ENCODE data around the gene AKAP3. TPM values are rescaled to one million over a fixed set of nuclear protein-coding genes. Genes with fewer than 3 reads are reported as not detected.

Gene AKAP3
- polyA plus RNA-seq (ENCODE audit: insufficient read depth in 1 of 5, insufficient read length in 5 of 5, low replicate concordance in 1 of 5), result 1 to 10 TPM; 1.1 to 3.0 (median 2.5) TPM
- long read RNA-seq, donor 1, partial matches to known transcripts, result 63 of 114 reads
- long read RNA-seq, donor 1, other reads (novel, unspliced or antisense), result 51 of 114 reads
- long read RNA-seq, donor 2, partial matches to known transcripts, result 49 of 49 reads
- long read RNA-seq, donor 2, other reads (novel, unspliced or antisense), result 0 of 49 reads
- long read RNA-seq, donor 3, partial matches to known transcripts, result 62 of 105 reads
- long read RNA-seq, donor 3, other reads (novel, unspliced or antisense), result 43 of 105 reads
- long read RNA-seq, donor 4, partial matches to known transcripts, result 41 of 60 reads
- long read RNA-seq, donor 4, other reads (novel, unspliced or antisense), result 19 of 60 reads
- long read RNA-seq, donor 5, result 0 reads
- long read RNA-seq, donor 6, partial matches to known transcripts, result 37 of 79 reads
- long read RNA-seq, donor 6, other reads (novel, unspliced or antisense), result 42 of 79 reads
- long read RNA-seq, donor 7, partial matches to known transcripts, result 132 of 132 reads
- long read RNA-seq, donor 7, other reads (novel, unspliced or antisense), result 0 of 132 reads
- long read RNA-seq, donor 8, partial matches to known transcripts, result 23 of 39 reads
- long read RNA-seq, donor 8, other reads (novel, unspliced or antisense), result 16 of 39 reads

- DNase-seq, result peak; percentile 80 to 84
Observed at GRCh38 chr12:4648501-4649357, at the start of gene AKAP3, which contains the start of gene NDUFA9. AKAP3 (minus strand) TSS chr12:4649051; CDS start chr12:4638196, 10,855 bp downstream. NDUFA9 (plus strand) TSS chr12:4649114; CDS start chr12:4649127, 13 bp downstream.

DNA sequence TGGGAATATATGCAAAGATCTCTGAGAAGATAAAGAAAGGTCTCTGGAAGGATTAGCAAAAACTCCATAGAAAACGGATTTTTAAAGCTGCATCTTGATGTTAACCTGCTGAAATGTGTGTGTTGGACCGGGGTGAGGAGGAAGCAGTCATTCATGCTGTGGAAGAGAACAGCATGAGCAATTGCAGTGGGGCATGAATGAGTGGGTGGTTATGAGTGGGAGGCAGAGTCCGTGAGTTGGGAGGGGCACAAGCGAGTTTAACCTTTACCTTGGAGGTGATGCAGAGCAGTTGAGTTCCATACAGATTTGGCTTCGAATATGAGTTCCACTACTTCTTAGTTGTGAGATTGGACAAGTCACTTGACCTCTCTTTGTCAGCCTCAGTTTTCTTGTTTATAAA lies 41.9 kb upstream of the AKAP3 start:
- no peak for DNase-seq

GRCh38 chr12:4685317-4685716 lies 36.5 kb upstream of the AKAP3 start:
- DNase-seq, result no peak

- DNase-seq, result no peak
Observed at GRCh38 chr12:4681732-4682131, 32.9 kb upstream of the AKAP3 start.

GRCh38 chr12:4679711-4680110 lies 30.9 kb upstream of the AKAP3 start:
- DNase-seq, result no peak

GRCh38 chr12:4665236-4665635 lies 16.4 kb upstream of the AKAP3 start:
- DNase-seq, result no peak

DNA sequence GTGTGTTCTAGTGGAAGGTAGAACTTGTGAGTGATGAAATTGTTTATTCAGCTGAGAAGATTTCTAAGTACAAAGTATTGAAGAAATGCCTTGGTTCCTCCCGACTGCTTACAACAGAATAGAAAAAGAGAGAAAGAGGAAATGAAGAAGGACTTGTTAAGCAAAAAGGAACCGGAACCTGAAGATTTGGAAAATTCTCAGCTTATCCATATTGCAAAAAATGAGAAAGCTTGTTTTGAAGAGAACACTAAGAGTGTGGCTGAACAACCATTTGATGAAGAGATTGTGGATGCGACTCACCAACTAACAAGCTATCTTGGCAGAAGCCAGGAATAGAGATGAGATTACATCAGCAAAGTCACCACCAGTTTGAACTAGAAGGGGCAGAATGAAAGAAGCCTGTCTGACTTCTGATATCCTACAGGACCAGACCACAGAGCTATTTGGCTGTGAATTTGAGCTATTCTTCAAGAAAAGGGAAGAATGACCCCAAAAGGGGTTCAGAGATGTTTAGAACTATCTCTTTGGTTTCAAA lies 15.2 kb upstream of the AKAP3 start:
- DNase-seq, result no peak

DNA sequence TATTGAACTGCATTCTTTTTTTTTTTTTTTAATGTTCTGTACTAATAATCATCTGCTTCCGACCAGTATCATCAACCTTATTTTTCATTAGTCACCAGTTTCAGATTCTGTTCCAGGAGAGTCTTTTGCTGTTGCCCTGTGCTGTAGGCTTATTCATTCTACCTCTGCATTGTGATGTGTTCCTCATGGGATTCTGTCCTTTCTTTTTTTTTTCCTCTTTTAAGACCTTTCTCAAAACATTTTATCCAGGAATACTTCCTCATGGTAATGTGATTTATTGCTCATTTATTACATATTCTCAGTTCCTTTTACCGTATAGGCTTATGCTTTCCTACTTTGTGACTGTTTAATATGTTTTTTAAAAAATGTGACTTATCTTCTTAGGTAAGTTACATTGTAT lies 4.8 kb upstream of the AKAP3 start:
- DNase-seq, result no peak

DNA sequence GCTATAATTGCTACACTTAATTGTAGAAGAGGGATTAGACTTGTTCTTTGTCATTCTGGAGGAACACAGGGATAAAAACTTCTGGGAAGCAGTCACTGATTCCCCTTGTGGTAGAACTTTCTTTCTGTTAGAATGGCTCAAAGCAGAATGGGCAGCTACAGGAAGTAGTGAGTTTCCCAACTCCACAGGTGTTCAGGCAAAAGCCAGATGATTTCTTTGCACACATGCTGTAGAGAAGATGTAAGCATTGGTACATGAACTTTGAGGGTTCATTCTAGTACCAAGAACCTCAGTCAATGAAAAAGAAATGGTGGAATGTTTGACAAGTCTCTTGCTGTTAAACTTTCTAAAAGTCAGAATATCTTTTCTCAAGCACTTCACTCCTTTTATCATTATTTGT lies 4.4 kb upstream of the AKAP3 start:
- no peak for DNase-seq

- no peak for DNase-seq
Observed at GRCh38 chr12:4649358-4649661, 459 bp upstream of the AKAP3 start.

DNA sequence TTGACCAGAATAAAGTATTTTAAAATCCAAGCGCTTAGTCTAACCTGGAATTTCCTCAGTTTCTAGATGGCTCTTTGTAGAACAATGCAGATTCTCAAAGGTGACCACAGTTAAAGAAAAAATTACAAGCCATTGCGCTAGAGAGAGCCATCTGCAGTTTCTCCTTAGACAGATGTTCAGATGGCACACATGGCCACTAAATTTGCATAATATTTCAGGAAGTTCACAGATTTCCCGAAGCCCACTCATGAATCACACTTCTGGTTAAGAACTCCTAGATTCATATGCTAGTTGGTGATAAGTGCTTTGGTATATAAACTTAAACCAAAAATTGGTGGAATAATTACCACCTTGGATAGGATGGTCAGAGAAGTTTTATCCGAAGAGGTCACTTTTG lies 749 bp downstream of the AKAP3 start:
- DNase-seq, result no peak

GRCh38 chr12:4645023-4645422 lies 3.8 kb downstream of the AKAP3 start:
- no peak for DNase-seq

DNA sequence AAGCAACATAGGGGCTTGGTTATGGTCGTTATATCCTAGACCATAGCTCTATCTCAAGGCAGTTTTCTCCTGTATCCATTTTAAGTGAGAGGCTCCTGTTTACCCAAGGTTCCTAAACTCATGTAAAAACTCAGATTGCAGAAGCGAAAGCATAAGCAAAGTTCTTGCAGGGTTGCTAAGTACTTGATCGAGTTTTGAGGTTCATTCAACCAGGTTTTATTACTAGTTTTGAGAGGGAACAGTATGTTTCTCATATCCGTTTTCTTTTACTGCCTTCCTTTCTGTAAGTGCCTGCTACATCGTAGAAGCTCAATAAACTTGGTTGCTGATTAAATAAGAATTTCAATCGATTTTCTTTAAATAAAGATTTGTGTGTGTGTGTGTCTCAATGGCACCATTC lies 5.1 kb downstream of the AKAP3 start:
- DNase-seq, result no peak

DNA sequence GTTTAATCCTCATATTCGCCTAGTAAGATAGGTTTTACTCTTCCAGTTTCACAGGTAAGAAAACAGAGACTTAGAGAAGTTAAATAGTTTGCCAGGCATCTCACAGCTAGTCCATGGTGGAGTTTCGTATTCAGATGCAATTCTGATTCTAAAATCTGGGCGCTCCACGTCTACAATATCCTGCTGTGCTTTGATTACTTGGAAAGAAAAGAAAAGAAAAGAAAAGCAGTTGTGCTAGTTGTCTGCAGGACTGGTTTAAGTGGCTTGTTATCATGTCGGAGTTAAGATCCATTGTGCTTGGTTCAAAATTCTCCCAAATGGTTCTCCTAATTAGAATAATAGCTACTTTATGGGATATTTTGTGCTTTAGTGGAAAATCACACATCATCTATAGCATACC lies 18.6 kb downstream of the AKAP3 start:
- DNase-seq, result no peak

- no peak for DNase-seq
Observed at GRCh38 chr12:4628406-4628805, 20.4 kb downstream of the AKAP3 start.

DNA sequence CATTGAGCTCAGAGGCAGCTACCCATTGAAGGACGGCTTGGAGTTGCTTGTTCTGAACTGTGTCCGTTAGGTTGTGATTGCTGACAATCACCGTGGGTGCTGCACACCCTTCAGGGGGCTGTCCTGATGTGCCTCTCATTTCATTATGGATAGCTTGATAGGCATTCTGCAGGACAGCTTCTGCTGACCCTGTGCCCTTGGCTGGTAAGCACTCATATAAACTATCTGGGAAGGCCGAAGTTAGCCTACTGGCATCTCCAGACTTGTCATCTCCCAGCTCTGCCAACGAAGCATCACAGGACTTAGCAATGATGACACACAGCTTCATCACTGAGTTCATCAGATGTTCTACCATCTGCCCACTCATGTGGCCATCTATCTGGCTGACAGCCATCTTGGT lies 22.3 kb downstream of the AKAP3 start:
- DNase-seq, result no peak

DNA sequence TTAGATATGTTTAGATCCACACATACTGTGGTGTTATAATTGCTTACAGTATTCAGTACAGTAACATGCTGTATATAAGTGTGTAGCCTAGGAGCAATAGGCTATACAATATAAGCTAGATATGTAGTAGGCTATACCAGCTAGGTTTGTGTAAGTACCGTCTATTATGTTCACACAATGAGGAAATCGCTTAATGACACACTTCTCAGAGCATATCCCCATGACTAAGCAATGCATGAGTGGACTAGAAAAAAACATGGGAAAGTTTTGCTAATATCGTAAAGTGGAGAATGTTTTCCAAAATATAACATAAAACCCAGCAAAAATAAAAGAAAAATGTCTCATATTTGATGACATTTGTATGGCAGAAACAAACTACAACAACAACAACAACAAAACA lies 27.3 kb downstream of the AKAP3 start:
- no peak for DNase-seq

GRCh38 chr12:4615667-4616066 lies 33.2 kb downstream of the AKAP3 start:
- peak in 1 of 2 donors; percentile 11 for DNase-seq

DNA sequence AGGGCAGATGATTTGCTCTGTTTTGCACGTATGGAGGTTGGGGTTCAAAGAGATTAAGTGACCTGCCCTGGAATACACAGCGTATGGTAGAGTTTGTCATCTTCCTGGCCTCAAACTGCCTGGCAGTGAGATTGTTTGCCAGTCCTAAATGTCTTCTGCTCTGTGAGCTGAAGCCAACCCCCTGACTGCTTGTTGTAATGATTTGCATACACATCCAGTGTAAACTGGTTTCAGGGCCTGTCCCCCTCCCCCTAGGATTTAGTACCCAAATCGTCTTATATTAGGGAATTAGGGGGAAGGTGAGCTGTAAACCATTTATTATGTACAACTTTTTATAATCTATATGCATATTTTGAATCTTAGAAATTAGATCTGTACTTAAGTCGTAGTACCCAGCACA lies 38.4 kb downstream of the AKAP3 start:
- DNase-seq, result no peak

GRCh38 chr12:4609071-4609470 lies 39.8 kb downstream of the AKAP3 start:
- peak; percentile 4 to 6 for DNase-seq

- no peak for DNase-seq
Observed at GRCh38 chr12:4607056-4607455, 41.8 kb downstream of the AKAP3 start.

GRCh38 chr12:4604684-4605193 lies 44.1 kb downstream of the AKAP3 start:
- DNase-seq, result peak; percentile 79
